ENCODE measurements around the gene ENTPD6. TPM values are rescaled to one million over a fixed set of nuclear protein-coding genes. Genes with fewer than 3 reads are reported as not detected.

The ENTPD6 gene
- total and polyA plus RNA-seq, 2 of the 4 experiments (the other 2 are of a cell fraction): 61.1 to 98.6 TPM

GRCh38 chr20:25254571-25254970 lies 59.1 kb downstream of the ENTPD6 start:
- H3K4me1 ChIP-seq (ENCODE audit: control insufficient read depth, insufficient read depth, low read length): peaks cover 14% of the 10 kb centered on the region
- H3K36me3 ChIP-seq (ENCODE audit: control insufficient read depth, insufficient read depth, low read length): peaks cover 17% of the 10 kb centered on the region
- H3K4me3 ChIP-seq (ENCODE audit: insufficient read depth, low read depth, low read length): no peak overlapping the region
- no peak overlapping the region for H4K8ac ChIP-seq (ENCODE audit: low read depth in 2 of 2, low read length in 2 of 2)
- ATAC-seq (ENCODE audit: low read depth): no peak
- H3K4ac ChIP-seq (ENCODE audit: low read depth, low read length): no peak overlapping the region
- no TSS peak for BruUV-seq (replicated peaks)
- in situ Hi-C loops (cut with MboI; ENCODE audit: low sequenced_read_pairs) (loop anchor here (10.0 to 25.0 kb wide), 5 partner anchors 60 to 1617 kb away; partner anchors contain the start of genes APMAP, CST3 and ENTPD6), intact Hi-C loops (cut with micrococcal nuclease) (no loop called here), dilution Hi-C loops (cut with HindIII; ENCODE audit: low sequenced_read_pairs, unreplicated experiment) (no loop called here)
- no peak overlapping the region for H3K18ac ChIP-seq (ENCODE audit: low read depth, low read length)
- no peaks in the 10 kb centered on the region for H3K27me3 ChIP-seq (ENCODE audit: control insufficient read depth, insufficient read depth, low read length)
- peaks cover 33 to 89% of the 10 kb centered on the region in 2 experiments for H3K79me1 ChIP-seq (ENCODE audit: low read depth in 1 of 2, low read length in 2 of 2)
- H3K9me3 ChIP-seq (ENCODE audit: control insufficient read depth, insufficient read depth, low read length): no peaks in the 10 kb centered on the region
- no peak overlapping the region for H3K4me2 ChIP-seq (ENCODE audit: low read depth, low read length)
- no peak overlapping the region for H3K9ac ChIP-seq (ENCODE audit: low read depth, low read length)
- no peak overlapping the region for H2AFZ ChIP-seq (replicated peaks; ENCODE audit: low read length, poor library complexity)
- no peak for DNase-seq
- no peak overlapping the region for H2BK15ac ChIP-seq (ENCODE audit: low read depth, low read length)
- no peak overlapping the region; the same call in 1 of the 2 replicates for H3K23ac ChIP-seq (ENCODE audit: low read depth, low read length)
- no peak overlapping the region for H2AK5ac ChIP-seq (ENCODE audit: low read depth, low read length)
- no peak overlapping the region for H2BK120ac ChIP-seq (ENCODE audit: low read depth, low read length)
- no peak overlapping the region for H3K14ac ChIP-seq (replicated peaks; ENCODE audit: low read depth, low read length)
- H3K9me1 ChIP-seq (ENCODE audit: insufficient read depth, low read length): peaks cover 44% of the 10 kb centered on the region
- 75% methylated on average over 2 of the region's 5 CpGs; no CpG with 5 or more reads in 1 of the 2 experiments for whole genome bisulfite sequencing, 2 experiments (ENCODE audit: extremely low coverage in 2 of 2, insufficient read length in 1 of 2)
- no peak overlapping the region for H3K27ac ChIP-seq (ENCODE audit: insufficient read depth, low read length)
- H2BK20ac ChIP-seq (ENCODE audit: low read depth, low read length): no peak overlapping the region
- no peak overlapping the region for H3K56ac ChIP-seq (ENCODE audit: extremely low read depth, insufficient read depth, low read length)
- H4K5ac ChIP-seq (ENCODE audit: low read depth, low read length): no peak overlapping the region
- ChIA-PET POLR2A (ENCODE audit: unreplicated experiment) (interaction anchor here (0.7 kb wide), 1 partner anchor 70 kb away, joined by 4 read pairs; no protein-coding TSS in a partner anchor), CTCF (no interaction called here)
- H2BK5ac ChIP-seq (ENCODE audit: low read depth, low read length, poor library complexity, severe bottlenecking): no peak overlapping the region
- H2AK9ac ChIP-seq (replicated peaks; ENCODE audit: low read depth, low read length, poor library complexity): no peak overlapping the region
- TF ChIP-seq RCOR1 (IDR thresholded peaks at IDR 0.05; ENCODE audit: insufficient replicate concordance, low read length) (no peak), MAFK (IDR thresholded peaks at IDR 0.05; ENCODE audit: low read depth, low read length) (no peak), RAD21 (IDR thresholded peaks at IDR 0.05; ENCODE audit: low read length) (no peak), CHD1 (IDR thresholded peaks at IDR 0.05; ENCODE audit: low read depth, low read length) (no peak), MAZ (IDR thresholded peaks at IDR 0.05; ENCODE audit: borderline replicate concordance, low read depth, low read length) (no peak), BHLHE40 (IDR thresholded peaks at IDR 0.05; ENCODE audit: low read depth, low read length) (no peak), MXI1 (IDR thresholded peaks at IDR 0.05; ENCODE audit: borderline replicate concordance, low read depth, low read length) (no peak)
- no peak overlapping the region for H4K91ac ChIP-seq (ENCODE audit: insufficient read depth, low read depth, low read length)
- peaks cover 92% of the 10 kb centered on the region for H4K20me1 ChIP-seq (ENCODE audit: insufficient read depth, low read length)

Data from IMR-90 (cell line).